ENCODE results near the gene ARHGEF28. TPM values are rescaled to one million over a fixed set of nuclear protein-coding genes. Genes with fewer than 3 reads are reported as not detected.

The ARHGEF28 gene
- total RNA-seq, 1 experiment from 2014 or later: 32.2 TPM

DNA sequence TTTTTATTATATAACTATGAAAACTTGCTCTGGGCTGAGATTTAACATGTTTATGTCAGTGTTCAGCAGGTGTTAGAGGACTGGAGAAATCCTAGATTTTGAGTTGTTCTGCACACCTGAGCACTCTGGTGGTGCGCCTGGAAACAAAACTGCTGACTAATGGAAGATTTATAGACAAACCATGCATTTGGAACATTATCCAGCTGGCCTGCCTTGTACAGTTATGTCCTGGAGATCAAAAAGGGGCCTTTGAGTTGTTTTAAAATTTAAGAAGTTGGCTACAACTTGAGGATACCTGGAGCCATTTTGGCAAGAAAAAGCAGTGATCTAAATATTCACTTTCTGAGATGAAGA is 5.7 kb upstream of the ARHGEF28 start:
- no peak for DNase-seq (ENCODE audit: extremely low read depth, low read depth)

DNA sequence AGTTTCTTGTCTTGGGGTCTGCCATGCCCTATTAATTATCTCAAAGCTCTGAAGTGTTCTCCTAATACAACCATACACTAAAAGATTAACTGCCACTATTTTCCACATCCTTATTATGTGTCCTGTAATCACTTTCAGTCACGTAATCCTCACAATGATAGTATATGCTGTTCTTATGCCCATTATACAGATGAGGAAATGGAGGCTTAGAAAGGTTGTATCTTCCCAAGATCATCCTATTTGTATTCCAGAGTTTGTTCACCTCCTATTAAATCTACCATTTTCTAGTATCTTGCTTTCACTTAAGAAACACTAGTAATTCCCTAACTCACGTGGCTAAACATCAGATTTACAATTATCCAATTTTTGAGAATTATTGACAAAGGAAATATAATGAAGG is 2.9 kb upstream of the ARHGEF28 start:
- DNase-seq (ENCODE audit: extremely low read depth, low read depth): no peak

DNA sequence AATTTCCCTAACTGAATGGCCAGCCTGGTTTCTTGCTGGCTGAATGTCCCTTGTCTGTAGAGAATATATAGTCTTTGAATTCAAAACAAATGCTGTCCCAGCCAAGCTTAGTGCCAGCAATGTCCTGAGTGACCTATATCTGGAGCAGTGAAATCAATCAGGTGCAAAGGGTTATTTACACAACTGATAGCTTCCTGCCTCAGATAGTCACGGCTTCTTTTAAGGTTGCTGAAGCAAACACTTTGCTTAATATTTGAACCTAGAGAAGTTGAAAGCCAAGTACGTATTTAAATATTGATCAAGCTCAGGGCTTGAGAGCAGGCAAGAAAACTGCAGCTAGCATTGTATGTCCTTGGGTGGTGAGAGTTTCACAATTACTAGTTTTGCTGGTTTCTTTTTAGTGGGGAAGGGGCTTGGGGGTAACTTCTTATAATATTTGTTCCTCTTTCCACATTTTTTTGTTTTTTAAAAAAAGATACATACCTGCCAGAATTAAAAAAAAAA is 2.0 kb upstream of the ARHGEF28 start:
- DNase-seq (ENCODE audit: extremely low read depth, low read depth): no peak

DNA sequence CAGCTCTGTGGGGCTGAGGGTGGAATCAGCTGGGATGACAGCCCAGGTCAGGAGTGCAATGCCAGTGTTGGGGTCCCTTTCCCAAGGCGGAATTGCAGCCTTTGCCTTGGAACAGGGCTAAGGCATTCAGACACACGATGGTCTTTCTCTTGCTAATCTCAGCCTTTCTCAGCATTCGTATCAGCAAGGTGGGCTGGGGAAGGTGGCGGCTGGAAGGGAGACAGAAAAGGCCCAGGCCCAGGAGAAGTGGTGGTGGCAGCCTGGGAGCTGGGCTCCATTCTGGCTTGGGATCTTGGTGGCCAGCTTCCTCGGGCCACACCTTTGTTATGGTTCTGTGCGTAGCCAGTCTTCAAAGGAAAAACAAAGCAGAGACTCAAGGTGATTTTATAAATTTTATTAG is 1.1 kb upstream of the ARHGEF28 start:
- no peak for DNase-seq (ENCODE audit: extremely low read depth, low read depth)

DNA sequence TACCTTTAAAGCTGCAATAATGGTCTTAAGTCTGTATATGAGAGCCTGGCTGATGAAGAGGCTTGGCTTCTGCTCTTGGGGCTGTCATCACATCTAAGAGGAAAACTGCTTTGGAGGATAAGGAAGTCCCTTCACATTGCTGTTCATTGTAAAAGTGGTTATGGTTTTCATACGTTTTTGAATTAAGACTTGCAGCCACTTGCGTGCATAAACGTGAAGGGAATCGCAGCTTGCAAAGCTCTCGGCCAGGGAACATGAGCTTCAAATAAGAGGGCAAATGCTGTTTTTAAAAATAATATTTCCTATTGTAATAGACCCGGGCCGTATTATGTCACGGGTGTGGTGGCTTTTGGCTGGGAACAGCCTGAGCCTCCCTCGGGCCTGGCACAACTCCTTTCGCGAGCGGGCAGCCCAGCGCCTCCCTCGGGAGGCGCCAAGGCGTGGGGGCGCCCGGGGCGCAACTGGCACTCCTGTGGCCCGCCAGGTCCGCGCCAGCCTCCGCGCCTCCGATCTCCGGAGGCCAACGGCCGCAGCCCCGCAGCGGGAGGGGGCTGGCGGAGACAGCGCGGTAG is 538 bp upstream of the ARHGEF28 start:
- no peak for DNase-seq (ENCODE audit: extremely low read depth, low read depth)

DNA sequence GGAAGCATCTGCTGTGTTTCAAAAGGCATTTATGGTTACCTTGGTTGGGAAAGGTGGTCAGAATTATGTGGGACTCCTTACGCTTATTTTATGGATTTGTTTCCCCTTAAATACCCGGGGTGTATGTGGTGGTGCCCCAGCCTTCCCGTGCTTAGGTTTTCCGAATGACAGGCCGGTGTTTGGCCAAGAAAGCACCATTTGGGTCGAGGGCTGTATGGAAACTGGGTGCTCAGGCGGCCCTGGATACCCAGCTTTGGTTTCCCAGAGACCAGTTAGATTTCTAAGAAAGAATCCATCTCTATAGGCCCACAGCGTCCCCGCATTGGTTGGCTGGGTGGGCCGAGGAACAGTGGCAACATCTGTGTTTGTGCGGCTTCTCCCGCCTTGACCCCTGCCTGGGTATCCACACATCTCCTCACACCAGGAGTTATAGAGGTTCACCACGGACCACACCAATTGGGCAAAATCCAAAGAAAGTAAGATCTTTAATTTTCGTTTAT is 868 bp downstream of the ARHGEF28 start:
- no peak for DNase-seq (ENCODE audit: extremely low read depth, low read depth)

DNA sequence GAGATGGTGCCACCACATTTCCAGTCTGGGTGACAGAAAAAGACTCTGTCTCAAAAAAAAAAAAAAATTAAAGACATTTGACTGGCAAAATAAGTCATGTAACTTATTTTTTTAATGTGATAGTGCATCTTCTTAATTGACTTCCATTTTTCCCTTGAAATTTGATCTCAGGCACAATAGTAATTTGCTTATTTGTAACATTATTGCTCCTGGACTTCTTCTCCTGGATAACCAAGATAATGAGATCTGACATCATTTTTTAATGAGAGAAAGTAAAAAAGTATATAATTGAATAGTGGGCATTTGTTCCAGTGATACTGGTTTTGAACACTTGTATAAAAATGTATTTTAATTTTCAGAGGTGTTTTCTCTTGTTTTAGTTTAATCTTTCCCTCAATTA is 3.5 kb downstream of the ARHGEF28 start:
- no peak for DNase-seq (ENCODE audit: extremely low read depth, low read depth)

DNA sequence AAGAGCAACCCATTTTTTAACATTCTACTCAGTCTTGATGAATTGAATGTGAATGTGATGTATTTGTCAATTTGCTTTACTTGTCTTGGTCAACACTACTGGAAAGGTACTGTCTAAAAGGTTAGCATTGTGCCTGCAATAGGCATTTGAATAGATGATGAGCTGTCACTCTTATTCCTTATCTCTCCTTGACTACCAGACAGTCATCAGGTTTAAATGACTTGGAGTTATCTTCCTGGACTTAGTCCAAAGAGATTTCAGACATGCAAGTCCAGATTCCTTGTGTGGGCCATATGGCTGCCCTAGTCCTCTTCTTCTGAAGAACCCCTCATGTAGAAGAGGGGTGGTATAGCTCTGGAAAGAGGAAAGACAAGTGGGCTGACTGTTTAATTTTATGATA is 4.8 kb downstream of the ARHGEF28 start:
- no peak for DNase-seq (ENCODE audit: extremely low read depth, low read depth)

DNA sequence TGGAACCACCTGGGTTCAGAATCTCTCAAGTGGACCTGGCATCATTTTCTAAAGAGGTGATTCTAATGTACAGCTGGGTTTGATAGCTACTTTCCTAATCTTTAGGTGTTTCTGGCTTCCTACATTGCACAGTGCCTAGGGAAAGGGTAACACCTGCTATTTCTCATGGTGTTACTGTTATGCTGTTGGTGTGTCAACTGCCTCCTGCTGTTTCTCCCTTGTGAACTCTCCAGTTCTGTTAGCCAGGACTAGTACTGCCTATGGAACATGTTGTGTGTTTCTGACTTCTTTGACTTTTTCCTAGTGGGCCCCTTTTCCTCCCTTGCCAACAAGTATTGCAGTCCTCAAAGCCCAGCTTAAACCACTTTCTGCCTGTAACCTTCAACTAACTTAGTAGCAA is 5.5 kb downstream of the ARHGEF28 start:
- no peak for DNase-seq (ENCODE audit: extremely low read depth, low read depth)

DNA sequence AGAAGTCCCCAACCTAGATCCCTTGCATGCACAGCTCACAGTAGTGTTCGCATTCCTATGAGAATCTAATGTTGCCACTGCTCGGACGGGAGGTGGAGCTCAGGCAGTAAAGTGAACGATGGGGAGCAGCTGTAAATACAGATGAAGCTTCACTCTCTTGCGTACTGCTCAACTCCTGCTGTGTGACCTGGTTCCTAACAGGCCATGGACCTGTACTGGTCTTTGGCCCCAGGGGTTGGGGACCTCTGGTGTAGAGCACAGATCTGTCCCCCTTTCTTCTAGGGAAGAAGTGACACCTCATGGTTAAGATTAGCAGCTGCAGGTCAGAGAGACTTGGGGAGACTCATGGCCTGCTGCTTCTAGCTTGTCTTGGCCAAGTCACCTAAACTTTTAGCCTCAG is 7.1 kb downstream of the ARHGEF28 start:
- DNase-seq (ENCODE audit: extremely low read depth, low read depth): no peak

DNA sequence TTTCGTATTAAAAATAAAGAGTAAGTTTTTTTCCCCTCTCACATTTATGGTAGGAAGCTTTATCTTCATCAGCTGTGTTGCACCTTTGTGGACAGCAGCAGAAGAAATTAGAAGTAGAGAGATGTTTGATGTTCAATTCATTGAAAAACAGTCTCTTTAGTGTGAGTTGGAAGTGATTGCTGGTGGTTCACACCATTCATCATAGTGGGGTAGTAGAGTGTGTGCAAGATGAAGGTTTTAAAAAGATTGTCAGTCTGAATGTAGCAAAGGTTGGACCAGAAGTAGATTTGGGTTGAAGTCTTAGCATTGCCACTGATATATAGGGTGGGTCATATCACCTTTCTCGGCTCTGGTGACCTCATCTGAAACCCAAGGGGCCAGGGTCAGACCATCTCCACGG is 10.4 kb downstream of the ARHGEF28 start:
- DNase-seq (ENCODE audit: extremely low read depth, low read depth): no peak

DNA sequence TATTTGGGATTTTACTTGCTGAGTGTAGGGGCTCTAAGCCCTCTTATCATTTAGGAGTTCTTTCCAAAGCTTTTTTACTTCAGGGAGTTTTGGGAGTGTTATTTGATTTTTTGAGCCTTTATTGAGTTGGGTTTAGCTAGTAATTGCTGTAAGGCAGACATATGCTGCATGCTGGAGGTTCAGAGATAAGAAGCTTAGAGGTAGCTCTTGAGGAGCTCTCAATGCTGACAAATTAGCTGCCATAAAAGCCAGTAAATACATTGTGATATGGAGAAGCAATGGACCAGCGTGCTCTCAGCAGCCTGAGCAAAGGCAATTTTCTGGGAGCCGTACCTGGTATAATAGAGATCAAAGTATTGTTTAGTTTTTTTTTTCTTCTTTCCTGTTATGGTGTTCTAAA is 11.6 kb downstream of the ARHGEF28 start:
- no peak for DNase-seq (ENCODE audit: extremely low read depth, low read depth)

DNA sequence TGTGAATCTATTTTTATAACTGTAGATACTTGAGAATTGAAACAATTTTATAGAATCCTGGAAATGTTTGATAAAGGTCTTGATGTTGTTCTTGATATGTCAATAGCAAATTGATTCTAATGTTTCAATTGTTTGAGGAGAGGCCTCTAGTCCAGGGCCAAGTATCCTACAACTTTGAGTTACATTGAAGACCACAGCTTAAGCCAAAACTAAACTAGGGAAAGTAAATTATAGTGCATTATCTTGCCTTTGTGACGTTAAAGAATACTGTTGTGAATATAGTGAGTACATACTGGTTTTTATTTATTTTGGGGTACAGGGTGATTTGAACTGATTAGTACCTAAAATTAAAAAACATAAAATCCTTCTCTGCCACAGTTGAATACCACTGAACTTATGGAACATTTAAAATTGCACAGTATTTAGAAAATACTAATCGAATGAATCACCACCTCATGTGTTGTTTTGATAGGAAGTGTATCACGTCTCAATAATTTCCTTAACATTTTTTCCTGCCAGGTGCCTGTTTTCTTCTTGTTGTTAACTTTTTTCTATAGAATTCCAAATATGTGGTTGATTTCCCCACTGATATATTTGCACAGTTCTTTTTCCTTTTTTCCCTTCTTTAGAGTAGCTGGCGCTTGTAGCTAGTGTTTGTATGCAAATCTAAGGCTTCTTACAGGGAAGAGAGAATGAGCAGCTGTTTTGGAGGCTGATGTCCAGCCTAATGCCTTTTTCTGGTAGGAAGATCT is 12.5 kb downstream of the ARHGEF28 start:
- DNase-seq (ENCODE audit: extremely low read depth, low read depth): peak; percentile 65

DNA sequence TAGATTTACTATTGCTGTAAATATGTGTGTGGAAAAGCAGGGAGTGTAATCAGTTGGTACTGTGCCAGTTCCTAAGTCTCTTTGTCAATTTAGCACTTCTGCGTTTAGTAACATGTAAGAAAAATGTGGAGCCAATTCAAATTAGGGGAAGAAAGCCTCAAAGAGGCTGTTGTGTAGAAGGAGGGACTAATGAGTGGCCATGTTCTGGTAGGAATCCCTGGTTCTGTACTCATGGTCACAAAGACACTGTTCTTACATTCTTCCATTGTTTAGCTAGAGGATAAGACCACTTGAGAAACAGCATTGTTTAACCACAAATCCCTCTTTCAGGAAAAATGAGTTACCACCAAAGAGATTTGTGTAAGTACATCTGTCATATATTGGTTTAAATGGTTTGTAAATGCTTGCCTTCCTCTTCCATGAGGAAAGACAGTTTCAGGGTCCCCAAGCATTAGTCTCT is 14.9 kb downstream of the ARHGEF28 start:
- DNase-seq (ENCODE audit: extremely low read depth, low read depth): peak; percentile 43

DNA sequence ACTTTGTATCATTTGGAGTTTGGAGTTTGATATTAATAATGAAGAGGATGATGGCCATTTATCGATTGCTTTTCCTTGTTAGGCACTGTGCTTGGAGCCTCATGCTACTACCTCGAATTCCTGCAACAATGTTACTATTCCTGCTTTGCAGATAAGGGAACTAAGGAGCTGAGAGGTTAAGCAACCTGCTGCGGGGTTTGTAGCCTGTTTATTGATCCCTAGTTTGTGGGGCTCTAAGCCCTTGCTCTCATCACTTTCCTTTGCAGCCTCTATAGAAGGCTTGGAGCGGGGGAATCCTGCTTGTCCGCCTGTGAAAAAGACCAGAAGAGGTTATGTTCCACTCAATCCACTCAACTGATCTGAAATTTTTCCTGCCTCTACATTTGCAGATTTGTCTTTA is 15.8 kb downstream of the ARHGEF28 start:
- DNase-seq (ENCODE audit: extremely low read depth, low read depth): no peak

DNA sequence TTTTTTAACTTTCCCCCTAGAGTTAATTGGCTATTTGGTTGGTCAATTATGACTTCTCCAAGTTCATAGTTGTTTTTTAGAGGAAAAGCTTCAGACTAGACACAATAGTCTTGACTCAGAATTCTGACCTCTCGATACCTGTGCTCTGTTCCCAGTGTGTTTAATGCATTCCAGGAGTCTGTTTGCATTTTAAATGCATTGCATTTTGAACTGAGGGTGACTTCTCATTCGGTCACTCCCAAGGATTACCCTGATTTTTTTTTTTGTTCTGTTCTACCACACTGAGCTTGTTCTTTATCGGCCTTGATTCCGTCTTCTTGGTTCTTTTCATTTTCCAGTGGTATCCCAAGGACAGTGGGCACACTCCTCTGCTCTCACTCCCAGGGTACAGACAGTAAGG is 16.3 kb downstream of the ARHGEF28 start:
- no peak for DNase-seq (ENCODE audit: extremely low read depth, low read depth)

DNA sequence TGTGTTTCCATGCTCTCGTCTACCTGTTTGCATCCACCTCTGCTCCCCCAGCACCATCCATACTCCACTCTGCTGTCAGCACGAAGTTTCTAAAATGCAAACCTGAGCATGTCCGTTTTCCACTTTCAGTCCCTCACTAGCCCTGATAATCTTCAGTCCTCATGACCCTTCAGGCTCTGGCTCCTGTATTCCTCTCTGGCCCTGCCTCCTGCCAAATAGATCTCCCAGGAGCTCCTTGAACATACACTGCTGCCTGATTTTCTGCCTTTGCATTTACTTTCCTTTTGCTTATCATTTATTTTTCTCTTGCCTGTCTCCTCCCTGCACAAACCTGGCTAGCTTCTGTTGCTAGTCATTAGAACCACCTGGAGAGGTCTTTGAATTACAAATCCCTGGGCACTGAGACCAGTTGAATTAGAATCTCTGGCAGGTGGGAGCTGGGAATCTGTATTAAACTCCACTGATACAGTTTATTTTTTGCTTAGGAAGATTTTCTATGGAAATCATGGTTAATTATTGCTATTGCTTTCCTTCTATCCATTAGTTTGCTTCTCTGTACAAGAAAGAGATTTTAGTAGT is 18.5 kb downstream of the ARHGEF28 start:
- DNase-seq (ENCODE audit: extremely low read depth, low read depth): no peak

DNA sequence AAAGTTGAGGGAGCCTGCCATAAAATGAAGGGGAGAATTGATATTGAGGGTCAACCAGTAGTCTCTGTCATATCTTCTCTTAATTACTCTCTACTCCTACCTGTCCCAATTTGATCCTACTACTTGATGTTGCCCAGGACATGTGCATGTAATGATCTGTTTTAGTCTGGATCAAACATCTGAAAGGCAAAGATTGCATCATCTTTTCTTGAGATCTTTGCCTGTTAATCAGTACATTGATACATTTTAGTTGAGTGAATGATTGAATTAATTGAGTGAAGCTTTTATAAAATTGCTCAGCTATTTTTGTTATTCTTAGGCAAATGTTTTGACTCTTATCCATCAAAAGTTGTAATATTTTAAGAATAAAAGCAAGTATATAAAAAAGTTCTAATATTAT is 21.7 kb downstream of the ARHGEF28 start:
- DNase-seq (ENCODE audit: extremely low read depth, low read depth): no peak

DNA sequence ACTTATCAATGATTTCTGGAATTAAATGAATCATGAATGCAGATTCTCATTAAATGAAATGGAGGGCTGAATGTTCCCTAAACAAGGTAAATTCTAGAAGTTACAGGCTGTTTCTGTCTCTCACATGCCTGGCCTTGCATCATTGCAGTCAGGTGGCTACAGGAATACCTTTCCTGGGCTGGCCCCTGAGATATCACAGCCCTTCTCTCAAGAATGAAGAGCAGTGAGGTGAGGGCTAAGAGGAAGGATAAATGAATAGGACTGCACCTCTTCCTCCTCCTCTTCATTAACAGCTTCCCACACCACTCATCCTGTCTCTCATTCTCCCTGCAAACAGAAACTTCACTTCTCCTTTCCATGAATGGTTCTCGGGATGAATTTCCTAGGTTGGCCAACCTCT is 22.5 kb downstream of the ARHGEF28 start:
- no peak for DNase-seq (ENCODE audit: extremely low read depth, low read depth)

DNA sequence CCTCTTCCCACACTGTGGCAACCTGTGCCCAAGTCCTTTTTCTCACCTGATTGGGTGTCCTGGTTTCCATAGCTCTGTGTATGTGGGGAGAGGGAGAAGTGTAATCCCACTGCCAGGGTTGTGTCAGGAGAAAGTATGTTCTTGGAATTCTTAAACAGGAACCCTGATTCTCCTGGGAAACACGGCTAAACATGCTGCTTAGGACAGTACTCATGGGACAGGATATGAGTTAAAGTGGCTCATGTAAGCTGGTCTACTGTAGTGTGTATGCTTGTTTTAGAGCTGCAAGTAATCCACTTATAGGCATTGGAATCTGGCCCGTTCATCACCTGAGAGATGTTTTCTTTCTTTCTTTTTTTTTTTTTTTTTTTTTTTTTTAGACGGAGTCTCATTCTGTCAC is 23.9 kb downstream of the ARHGEF28 start:
- no peak for DNase-seq (ENCODE audit: extremely low read depth, low read depth)

DNA sequence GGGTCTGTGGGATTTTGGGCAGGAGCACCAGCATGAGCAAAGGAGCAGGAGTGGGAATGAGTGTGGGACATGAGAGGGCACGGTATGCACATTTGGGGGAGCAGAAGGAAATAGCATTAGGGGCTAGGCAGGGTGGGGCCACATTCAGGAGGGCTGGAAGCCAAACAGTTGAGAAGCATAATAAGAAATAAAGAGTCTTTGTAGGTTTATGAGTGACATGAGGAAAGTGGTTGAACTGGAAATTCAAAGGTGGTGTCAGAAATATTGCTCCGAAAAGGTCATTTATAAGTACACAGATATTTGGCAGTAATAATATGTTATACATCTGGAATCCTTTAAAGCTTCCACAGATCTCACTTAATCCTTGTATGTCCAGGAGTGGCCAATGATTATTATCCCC is 26.4 kb downstream of the ARHGEF28 start:
- no peak for DNase-seq (ENCODE audit: extremely low read depth, low read depth)
